ENCODE measurements around the gene DLG2. TPM values are rescaled to one million over a fixed set of nuclear protein-coding genes. Genes with fewer than 3 reads are reported as not detected.

Gene DLG2
- total and polyA plus RNA-seq, 2 of the 8 experiments (the other 6 are each of a cell fraction or from before 2014, with no cell fraction given), result 1.7 to 14.3 TPM

GRCh38 chr11:83613767-83614121, 2013.4 kb downstream of the DLG2 start:
- no peak overlapping the region for H3K9ac ChIP-seq (replicated peaks in 1 of 4; ENCODE audit: extremely low read depth in 1 of 4, low read depth in 3 of 4, low read length in 3 of 4)
- no peak overlapping the region for H2BK20ac ChIP-seq (ENCODE audit: low read length)
- H4K5ac ChIP-seq (ENCODE audit: insufficient read length, low read depth, low read length), result no peak overlapping the region
- no peak overlapping the region for H3K4me3 ChIP-seq (ENCODE audit: extremely low read depth in 1 of 4, insufficient read depth in 2 of 4, low read depth in 3 of 4, low read length in 4 of 4)
- H2BK5ac ChIP-seq (ENCODE audit: low read depth, low read length), result no peak overlapping the region
- no peaks in the 10 kb centered on the region for H3K27me3 ChIP-seq (replicated peaks in 1 of 4; ENCODE audit: control insufficient read depth in 3 of 4, extremely low read depth in 1 of 4, insufficient read depth in 3 of 4, low read length in 3 of 4)
- ChIA-PET POLR2A (ENCODE audit: partially characterized antibody) (interaction anchor here (1.0 kb wide), 1 partner anchor 107 kb away, joined by 3 read pairs; no protein-coding TSS in a partner anchor), CTCF (ENCODE audit: partially characterized antibody) (interaction anchor here (0.9 kb wide), 1 partner anchor 202 kb away, joined by 4 read pairs; no protein-coding TSS in a partner anchor)
- H3K79me1 ChIP-seq (ENCODE audit: low read depth, low read length), result no peaks in the 10 kb centered on the region
- no peak overlapping the region for H3K4me2 ChIP-seq (ENCODE audit: insufficient read depth in 1 of 2, low read depth in 2 of 2, low read length in 2 of 2)
- no peaks in the 10 kb centered on the region for H3K9me3 ChIP-seq (ENCODE audit: insufficient read depth in 2 of 2, low read depth in 1 of 2, low read length in 1 of 2)
- H3K4me1 ChIP-seq (replicated peaks in 1 of 4; ENCODE audit: control insufficient read depth in 3 of 4, insufficient read depth in 4 of 4, low read length in 3 of 4), result peaks cover 0 to 4% (median 0%) of the 10 kb centered on the region in 4 experiments; a peak in 3 of 7 replicates
- no peaks in the 10 kb centered on the region for H4K20me1 ChIP-seq (replicated peaks in 1 of 2; ENCODE audit: control insufficient read depth in 1 of 2, insufficient read depth in 2 of 2, low read length in 2 of 2)
- H3K56ac ChIP-seq (replicated peaks; ENCODE audit: insufficient read length, low read depth, low read length), result no peak overlapping the region
- H3K18ac ChIP-seq (ENCODE audit: extremely low read depth, low read length), result no peak overlapping the region
- peaks cover 2% of the 10 kb centered on the region; the same call in 1 of the 2 replicates for H3K23me2 ChIP-seq (ENCODE audit: low read depth, low read length)
- H3K79me2 ChIP-seq (ENCODE audit: control insufficient read depth in 1 of 2, insufficient read depth in 2 of 2, low read length in 2 of 2), result no peaks in the 10 kb centered on the region
- H4K8ac ChIP-seq (ENCODE audit: extremely low read depth, insufficient read depth, low read length), result no peak overlapping the region
- 92% methylated on average over 2 of the region's 2 CpGs; no CpG with 5 or more reads in 1 of the 2 experiments for WGBS, 2 experiments (ENCODE audit: extremely low coverage in 1 of 2, insufficient coverage in 1 of 2, insufficient read length in 1 of 2, insufficient replicate concordance in 2 of 2, low coverage in 1 of 2, low lambda C conversion rate in 2 of 2, missing lambda C conversion rate in 1 of 2)
- H3K23ac ChIP-seq (ENCODE audit: insufficient read length), result no peak overlapping the region
- no peaks in the 10 kb centered on the region for H3K36me3 ChIP-seq (ENCODE audit: control insufficient read depth in 2 of 4, insufficient read depth in 4 of 4, low read length in 3 of 4)
- no peak overlapping the region for H4K91ac ChIP-seq (replicated peaks; ENCODE audit: insufficient read length, low read length)
- H2BK120ac ChIP-seq (replicated peaks; ENCODE audit: low read depth, low read length), result no peak overlapping the region
- no peak overlapping the region for H3K27ac ChIP-seq (ENCODE audit: low read depth, low read length)
- no peak overlapping the region for H2BK12ac ChIP-seq (ENCODE audit: low read depth, low read length)
- DNase-seq (ENCODE audit: low read depth in 1 of 2, low spot score in 2 of 2), result no peak
- no peak overlapping the region for H3K14ac ChIP-seq (ENCODE audit: insufficient read length)
- no peak overlapping the region for H3K4ac ChIP-seq (replicated peaks; ENCODE audit: insufficient read length, low read depth, low read length)
- no peak overlapping the region for H2AFZ ChIP-seq (ENCODE audit: low read length)
- no peak overlapping the region for H2AK5ac ChIP-seq (ENCODE audit: low read depth, low read length)
- no peak for FAIRE-seq
- no peak overlapping the region; the same call in 1 of the 2 replicates for H2BK15ac ChIP-seq (ENCODE audit: low read length)
- no peak for TF ChIP-seq BCL11A (IDR thresholded peaks at IDR 0.05; ENCODE audit: low read depth in 2 of 2, low read length in 2 of 2)
- no peak for TF ChIP-seq CEBPB (IDR thresholded peaks at IDR 0.05; ENCODE audit: low read depth, low read length)
- no peak for TF ChIP-seq GTF2F1 (IDR thresholded peaks at IDR 0.05; ENCODE audit: borderline replicate concordance, low read depth, low read length)
- no peak for TF ChIP-seq ASH2L (IDR thresholded peaks at IDR 0.05; ENCODE audit: low read length)
- no peak for TF ChIP-seq ATF2 (IDR thresholded peaks at IDR 0.05; ENCODE audit: low read length)
- TF ChIP-seq FOSL1 (IDR thresholded peaks at IDR 0.05; ENCODE audit: insufficient read depth, low read depth, low read length), result no peak
- no peak for TF ChIP-seq SIN3A (conservative IDR thresholded peaks at IDR 0.05 in 1 of 2, IDR thresholded peaks at IDR 0.05 in 1 of 2; ENCODE audit: low read depth in 1 of 2, low read length in 2 of 2)
- TF ChIP-seq NANOG (IDR thresholded peaks at IDR 0.05; ENCODE audit: insufficient read depth, low read depth, low read length, poor library complexity, severe bottlenecking), result no peak
- TF ChIP-seq SAP30 (IDR thresholded peaks at IDR 0.05; ENCODE audit: insufficient read depth, insufficient replicate concordance, low read length), result no peak
- no peak for TF ChIP-seq RAD21 (IDR thresholded peaks at IDR 0.05 in 1 of 2, conservative IDR thresholded peaks at IDR 0.05 in 1 of 2; ENCODE audit: low read depth in 2 of 2, low read length in 2 of 2)
- no peak for TF ChIP-seq MAFK (IDR thresholded peaks at IDR 0.05; ENCODE audit: low read depth, low read length)
